ENCODE measurements around the gene RBPJ.

- no peak for TF ChIP-seq CTCF (conservative IDR thresholded peaks at IDR 0.05)
- TF ChIP-seq EZH2 (IDR thresholded peaks at IDR 0.05; ENCODE audit: low read depth) = no peak
Observed at GRCh38 chr4:26441102-26441501, 120.3 kb downstream of the RBPJ start.
